Cardiac fibroblast (primary cell): Measurements from ENCODE around the gene CDYL.
"Not testable (repeated sequence)": the region's sequence is repeated elsewhere in the genome, so short reads cannot be mapped to it uniquely, and the experiment has no call there.

ENCODE experiments used
- DNase-seq, 2 donors: peaks; one replicate each; pipeline versions ENCODE4 v3.0.0 to v3.0.0-alpha.2; 2010; ENCODE audit warnings: low read depth in 2 of 2
- H3K4me3 ChIP-seq, 2 donors: replicated peaks in 1 of 2; 1 replicate in 1 of 2; 2 replicates in 1 of 2; pipeline ENCODE4 v1.5.1; 2011; ENCODE audit warnings: low read depth in 2 of 2, low read length in 2 of 2, mild to moderate bottlenecking in 2 of 2, moderate library complexity in 1 of 2
- TF ChIP-seq, protein P1 (sequence below): IDR thresholded peaks from one replicate; pipeline ENCODE4 v1.5.1; 2011; ENCODE audit warnings: low read depth, mild to moderate bottlenecking, low read length, inconsistent platforms

CDYL gene

DNA sequence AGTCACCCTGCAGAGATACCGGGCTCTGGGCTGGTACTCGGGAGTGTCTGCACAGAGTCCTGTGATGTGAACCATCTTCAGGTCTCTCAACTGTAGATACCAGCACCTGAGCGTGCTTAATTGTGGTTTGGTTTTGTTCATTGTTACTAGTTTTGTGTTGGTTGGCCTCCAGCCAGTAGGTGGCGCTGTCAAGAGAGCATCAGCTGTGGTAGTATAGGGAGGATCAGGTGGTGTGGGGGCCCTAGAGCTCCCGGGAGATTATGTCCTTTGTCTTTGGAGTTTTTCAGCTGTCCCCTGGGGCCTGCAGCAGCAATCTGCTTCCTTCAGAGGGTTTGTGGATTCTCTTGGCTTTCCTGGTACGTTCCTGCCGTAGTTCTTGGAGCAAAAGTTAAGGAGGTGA is 67.9 kb downstream of the CDYL start:
- TF ChIP-seq, protein P1, sequence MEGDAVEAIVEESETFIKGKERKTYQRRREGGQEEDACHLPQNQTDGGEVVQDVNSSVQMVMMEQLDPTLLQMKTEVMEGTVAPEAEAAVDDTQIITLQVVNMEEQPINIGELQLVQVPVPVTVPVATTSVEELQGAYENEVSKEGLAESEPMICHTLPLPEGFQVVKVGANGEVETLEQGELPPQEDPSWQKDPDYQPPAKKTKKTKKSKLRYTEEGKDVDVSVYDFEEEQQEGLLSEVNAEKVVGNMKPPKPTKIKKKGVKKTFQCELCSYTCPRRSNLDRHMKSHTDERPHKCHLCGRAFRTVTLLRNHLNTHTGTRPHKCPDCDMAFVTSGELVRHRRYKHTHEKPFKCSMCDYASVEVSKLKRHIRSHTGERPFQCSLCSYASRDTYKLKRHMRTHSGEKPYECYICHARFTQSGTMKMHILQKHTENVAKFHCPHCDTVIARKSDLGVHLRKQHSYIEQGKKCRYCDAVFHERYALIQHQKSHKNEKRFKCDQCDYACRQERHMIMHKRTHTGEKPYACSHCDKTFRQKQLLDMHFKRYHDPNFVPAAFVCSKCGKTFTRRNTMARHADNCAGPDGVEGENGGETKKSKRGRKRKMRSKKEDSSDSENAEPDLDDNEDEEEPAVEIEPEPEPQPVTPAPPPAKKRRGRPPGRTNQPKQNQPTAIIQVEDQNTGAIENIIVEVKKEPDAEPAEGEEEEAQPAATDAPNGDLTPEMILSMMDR, result peak; percentile 13
- H3K4me3 ChIP-seq, result no peak overlapping the region
- DNase-seq, result no peak

DNA sequence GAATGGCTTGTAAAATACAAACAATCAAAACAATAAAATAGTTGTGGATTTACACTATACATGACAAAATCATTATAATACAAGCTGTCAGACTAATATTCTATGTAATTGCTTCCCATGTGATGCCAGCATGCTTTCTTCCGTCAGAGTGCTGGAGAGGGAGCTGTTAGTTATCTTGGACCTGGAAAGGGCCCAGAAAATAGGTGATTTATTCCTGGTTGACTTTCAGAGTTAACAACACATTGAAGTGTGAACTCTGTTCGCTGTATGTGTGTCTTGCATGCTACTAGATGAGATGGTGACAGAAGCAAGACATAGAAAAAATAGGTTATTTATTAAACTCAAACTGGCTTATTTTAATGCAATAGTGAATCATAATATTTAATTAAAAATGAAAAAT is 70.2 kb downstream of the CDYL start:
- no peak overlapping the region for H3K4me3 ChIP-seq
- TF ChIP-seq, protein P1, result no peak
- no peak for DNase-seq

DNA sequence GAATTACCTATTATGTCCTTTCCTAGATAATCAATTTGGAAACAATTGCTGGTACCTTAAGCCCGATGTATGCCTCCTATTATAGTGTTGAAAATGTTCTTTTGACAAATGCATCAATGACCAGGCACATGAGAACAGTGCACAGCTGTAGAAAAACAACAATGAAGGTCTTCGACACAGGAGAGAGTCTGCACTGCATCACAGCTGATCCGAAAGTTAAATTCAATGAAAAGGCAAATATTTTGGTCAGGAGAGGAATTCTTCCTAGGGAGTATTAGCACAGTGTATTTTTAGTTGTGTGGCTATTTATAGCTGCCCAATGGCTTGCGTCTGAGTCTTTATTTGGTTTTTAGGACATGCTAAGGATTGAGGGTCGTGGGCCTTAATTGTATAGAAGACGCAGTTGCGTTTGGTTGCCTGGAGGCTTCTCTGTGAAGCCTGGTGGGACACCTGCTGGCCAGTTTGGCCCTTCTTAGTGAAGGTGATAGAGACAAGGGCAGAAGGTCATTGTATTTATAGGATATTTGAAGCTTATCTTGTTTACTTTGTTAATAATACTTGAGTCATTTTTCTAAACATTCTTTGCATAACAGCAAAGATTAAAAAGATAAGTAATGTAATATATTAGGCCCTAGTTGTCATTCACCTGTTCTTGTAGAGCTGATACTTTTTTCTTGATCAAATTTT is 72.3 kb downstream of the CDYL start:
- peak in 1 of 2 donors; percentile 25 for DNase-seq
- TF ChIP-seq, protein P1, result peak; percentile 40
- no peak overlapping the region for H3K4me3 ChIP-seq

DNA sequence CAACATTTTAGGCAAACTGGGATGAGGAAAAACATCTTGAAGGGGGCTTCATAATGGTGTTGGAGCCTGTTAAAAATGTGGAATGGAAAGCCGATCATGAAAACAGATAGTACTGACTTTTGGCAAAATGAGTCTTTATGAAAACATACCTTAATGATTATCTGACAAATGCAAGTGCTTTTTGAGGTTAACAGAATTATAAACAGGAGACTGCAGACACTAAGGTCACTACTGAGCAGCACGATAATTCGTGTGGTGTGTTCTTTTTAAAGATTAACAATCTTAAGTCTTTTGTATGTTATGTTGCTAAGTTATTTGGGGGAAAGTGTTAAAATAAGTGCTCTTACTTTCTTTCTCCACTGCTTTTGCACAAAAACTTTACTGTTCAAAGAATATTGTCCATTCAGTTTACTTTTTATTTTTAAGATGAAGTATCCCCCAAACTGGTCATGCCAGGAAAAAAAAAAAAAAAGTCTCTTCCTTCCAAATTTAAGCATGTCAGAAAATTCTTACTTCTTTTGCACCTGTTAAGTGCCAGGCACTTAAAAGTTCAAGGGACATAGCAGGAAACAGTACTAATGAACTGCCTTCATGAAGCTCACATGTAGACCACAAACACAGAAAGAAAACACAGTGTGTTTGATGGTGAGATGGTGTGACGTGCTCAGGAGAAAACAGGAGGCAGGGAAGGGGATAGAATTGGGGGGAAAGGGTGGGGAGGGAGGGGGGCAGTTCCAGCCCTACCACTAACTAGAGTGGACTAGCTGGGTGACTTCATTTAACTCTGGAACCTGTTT is 73.2 kb downstream of the CDYL start:
- H3K4me3 ChIP-seq, result no peak overlapping the region

DNA sequence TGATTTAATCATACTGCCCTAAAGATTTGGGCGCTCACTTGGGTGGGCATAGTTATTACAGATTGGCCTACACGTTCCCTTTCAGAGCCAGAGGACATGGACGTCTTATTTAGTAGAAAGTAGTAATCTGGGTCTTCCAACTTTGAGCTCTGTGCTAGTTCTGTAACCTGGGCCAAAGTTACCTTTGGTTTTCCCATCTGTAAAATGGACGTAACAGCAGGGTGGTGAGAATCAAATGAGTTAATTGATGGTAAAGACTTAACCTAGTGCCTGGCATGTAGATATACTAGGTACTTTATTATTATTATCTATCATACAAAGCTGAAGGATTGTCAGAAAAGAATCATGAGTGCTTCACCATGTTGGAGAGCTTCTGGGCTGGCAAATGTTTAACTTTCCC is 74.8 kb downstream of the CDYL start:
- H3K4me3 ChIP-seq, result no peak overlapping the region
- TF ChIP-seq, protein P1, result no peak
- no peak for DNase-seq

More for the DNA sequence above, 73.2 kb downstream of the CDYL start:
- TF ChIP-seq, protein P1, result no peak
- no peak for DNase-seq

DNA sequence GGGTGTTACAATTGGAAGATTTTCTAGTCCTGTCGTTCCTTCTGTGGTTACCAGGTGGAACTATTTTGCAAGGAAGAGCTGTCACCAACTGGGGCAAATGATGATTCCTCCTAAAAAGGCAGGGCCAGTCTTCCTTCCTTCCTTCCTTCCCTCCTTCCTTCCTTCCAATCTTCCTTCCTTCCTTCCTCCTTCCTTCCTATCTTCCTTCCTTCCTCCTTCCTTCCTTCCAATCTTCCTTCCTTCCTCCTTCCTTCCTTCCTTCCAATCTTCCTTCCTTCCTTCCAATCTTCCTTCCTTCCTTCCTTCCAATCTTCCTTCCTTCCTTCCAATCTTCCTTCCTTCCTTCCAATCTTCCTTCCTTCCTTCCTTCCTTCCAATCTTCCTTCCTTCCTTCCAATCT is 76.0 kb downstream of the CDYL start:
- H3K4me3 ChIP-seq, DNase-seq: not testable (repeated sequence)

DNA sequence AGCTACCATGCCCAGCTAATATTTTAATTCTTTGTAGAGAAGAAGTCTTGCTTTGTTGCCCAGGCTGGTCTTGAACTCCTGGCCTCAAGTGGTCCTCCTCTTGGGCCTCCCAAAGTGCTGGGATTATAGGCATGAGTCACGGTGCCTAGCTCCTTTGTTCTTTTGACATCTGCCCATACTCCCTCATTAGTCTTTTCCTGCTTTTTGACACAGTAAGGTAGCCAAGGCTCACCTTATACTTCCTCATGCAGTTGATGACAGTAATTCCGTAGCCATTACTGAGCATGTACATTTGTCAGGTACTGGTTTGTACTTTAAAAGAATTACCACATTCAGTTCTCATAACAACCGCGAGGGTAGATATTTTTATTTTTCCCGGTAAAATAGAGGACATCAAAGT is 76.7 kb downstream of the CDYL start:
- no peak for DNase-seq
- H3K4me3 ChIP-seq, result no peak overlapping the region
- TF ChIP-seq, protein P1, result no peak
